IMR-90 (cell line): ENCODE results near the gene HCK.

Source experiments
- BHLHE40 ChIP-seq: fragments of 150-350 bp; IDR thresholded peaks from 2 replicates; pipeline ENCODE4 v1.6.1; 2016; ENCODE audit warnings: mild to moderate bottlenecking, low read depth, low read length
- CHD1 ChIP-seq: IDR thresholded peaks from 2 replicates; pipeline ENCODE4 v1.6.1; 2012; ENCODE audit warnings: low read depth, low read length, improper control_type of control experiment
- NFE2L2 ChIP-seq: fragments of 150-350 bp; IDR thresholded peaks from 2 replicates; pipeline ENCODE4 v1.6.1; 2016; ENCODE audit warnings: low read depth, mild to moderate bottlenecking, low read length
- POLR2A ChIP-seq: IDR thresholded peaks from 2 replicates; pipeline ENCODE4 v1.6.1; 2012; ENCODE audit warnings: mild to moderate bottlenecking, low read depth, low read length
- RAD21 ChIP-seq: IDR thresholded peaks from 2 replicates; pipeline ENCODE4 v1.6.1; 2012; ENCODE audit warnings: low read length, improper control_type of control experiment
- RCOR1 ChIP-seq: IDR thresholded peaks from 2 replicates; pipeline ENCODE4 v1.6.1; 2012; ENCODE audit warnings: mild to moderate bottlenecking, low read length, improper control_type of control experiment; ENCODE audit not compliant: insufficient replicate concordance
- RFX5 ChIP-seq: IDR thresholded peaks from 2 replicates; pipeline ENCODE4 v1.8.0; 2012; ENCODE audit warnings: low read depth, mild to moderate bottlenecking, low read length, moderate library complexity
- TF ChIP-seq, protein P1 (sequence below): conservative IDR thresholded peaks from 2 replicates; pipeline ENCODE4 v1.5.1; 2012; ENCODE audit warnings: mild to moderate bottlenecking, low read depth, low read length, improper control_type of control experiment

DNA sequence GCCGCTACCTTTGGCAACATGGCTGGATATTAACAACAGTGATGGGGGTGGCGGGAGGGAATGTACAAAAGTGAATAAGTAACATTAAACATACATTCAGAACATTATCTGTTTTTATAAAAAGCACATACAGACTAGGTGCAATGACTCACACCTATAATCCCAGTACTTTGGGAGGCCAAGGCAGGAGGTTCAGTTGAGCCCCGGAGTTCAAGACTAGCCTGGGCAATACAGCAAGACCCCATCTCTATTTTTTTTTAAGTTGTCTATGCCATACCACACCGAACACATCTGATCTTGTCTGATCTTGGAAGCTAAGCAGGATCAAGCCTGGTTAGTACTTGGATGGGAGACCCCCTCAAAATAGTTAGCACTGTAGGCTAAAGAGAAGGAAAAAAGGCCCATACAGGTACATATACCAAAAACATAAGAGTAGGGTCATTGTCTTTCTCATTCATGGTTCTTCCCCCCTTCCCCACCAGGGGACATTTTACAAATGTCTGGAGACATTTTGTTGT lies 1.7 kb upstream of the HCK start:
- TF ChIP-seq BHLHE40 (no peak), RFX5 (no peak), POLR2A (no peak), CHD1 (no peak), NFE2L2 (no peak), RAD21 (no peak), RCOR1 (no peak)
- TF ChIP-seq, protein P1, sequence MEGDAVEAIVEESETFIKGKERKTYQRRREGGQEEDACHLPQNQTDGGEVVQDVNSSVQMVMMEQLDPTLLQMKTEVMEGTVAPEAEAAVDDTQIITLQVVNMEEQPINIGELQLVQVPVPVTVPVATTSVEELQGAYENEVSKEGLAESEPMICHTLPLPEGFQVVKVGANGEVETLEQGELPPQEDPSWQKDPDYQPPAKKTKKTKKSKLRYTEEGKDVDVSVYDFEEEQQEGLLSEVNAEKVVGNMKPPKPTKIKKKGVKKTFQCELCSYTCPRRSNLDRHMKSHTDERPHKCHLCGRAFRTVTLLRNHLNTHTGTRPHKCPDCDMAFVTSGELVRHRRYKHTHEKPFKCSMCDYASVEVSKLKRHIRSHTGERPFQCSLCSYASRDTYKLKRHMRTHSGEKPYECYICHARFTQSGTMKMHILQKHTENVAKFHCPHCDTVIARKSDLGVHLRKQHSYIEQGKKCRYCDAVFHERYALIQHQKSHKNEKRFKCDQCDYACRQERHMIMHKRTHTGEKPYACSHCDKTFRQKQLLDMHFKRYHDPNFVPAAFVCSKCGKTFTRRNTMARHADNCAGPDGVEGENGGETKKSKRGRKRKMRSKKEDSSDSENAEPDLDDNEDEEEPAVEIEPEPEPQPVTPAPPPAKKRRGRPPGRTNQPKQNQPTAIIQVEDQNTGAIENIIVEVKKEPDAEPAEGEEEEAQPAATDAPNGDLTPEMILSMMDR: no peak
